Stomach (tissue), 4 donors: Measurements from ENCODE around the gene ABCA3.

Experiments used
- EP300 ChIP-seq: sonication (generic); formaldehyde crosslinking; IDR thresholded peaks from one replicate; pipeline ENCODE4 v1.6.1; 2017; ENCODE audit warnings: antibody characterized with exemption
- POLR2A ChIP-seq, 4 donors: fragments of 450-650 bp; IDR thresholded peaks; one replicate each; pipeline ENCODE4 v1.6.1; 2016; ENCODE audit warnings: antibody characterized with exemption in 4 of 4, control low read depth in 2 of 4, mild to moderate bottlenecking in 1 of 4, moderate library complexity in 1 of 4
- POLR2AphosphoS5 ChIP-seq, 3 donors: sonication (generic); formaldehyde crosslinking; IDR thresholded peaks; one replicate each; pipeline ENCODE4 v1.6.1; 2016; ENCODE audit warnings: antibody characterized with exemption in 3 of 3
- TF ChIP-seq, protein P1 (sequence below), 7 experiments: fragments of 450-650 bp in 4 of 7; fragments of 200-600 bp in 3 of 7; sonication (generic) in 3 of 7; IDR thresholded peaks; one replicate each; pipeline ENCODE4 v1.5.1; 2016 to 2019; ENCODE audit warnings: antibody characterized with exemption in 7 of 7, control low read depth in 2 of 7, mild to moderate bottlenecking in 1 of 7

- TF ChIP-seq, protein P1, sequence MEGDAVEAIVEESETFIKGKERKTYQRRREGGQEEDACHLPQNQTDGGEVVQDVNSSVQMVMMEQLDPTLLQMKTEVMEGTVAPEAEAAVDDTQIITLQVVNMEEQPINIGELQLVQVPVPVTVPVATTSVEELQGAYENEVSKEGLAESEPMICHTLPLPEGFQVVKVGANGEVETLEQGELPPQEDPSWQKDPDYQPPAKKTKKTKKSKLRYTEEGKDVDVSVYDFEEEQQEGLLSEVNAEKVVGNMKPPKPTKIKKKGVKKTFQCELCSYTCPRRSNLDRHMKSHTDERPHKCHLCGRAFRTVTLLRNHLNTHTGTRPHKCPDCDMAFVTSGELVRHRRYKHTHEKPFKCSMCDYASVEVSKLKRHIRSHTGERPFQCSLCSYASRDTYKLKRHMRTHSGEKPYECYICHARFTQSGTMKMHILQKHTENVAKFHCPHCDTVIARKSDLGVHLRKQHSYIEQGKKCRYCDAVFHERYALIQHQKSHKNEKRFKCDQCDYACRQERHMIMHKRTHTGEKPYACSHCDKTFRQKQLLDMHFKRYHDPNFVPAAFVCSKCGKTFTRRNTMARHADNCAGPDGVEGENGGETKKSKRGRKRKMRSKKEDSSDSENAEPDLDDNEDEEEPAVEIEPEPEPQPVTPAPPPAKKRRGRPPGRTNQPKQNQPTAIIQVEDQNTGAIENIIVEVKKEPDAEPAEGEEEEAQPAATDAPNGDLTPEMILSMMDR (IDR thresholded peaks at IDR 0.05): no peak
- no peak for TF ChIP-seq POLR2A (IDR thresholded peaks at IDR 0.05)
- TF ChIP-seq POLR2AphosphoS5 (IDR thresholded peaks at IDR 0.05): no peak
- no peak for TF ChIP-seq EP300
Measured at GRCh38 chr16:2333772-2334379, 6.7 kb downstream of the ABCA3 start.
